HFF-Myc (cell line): ENCODE data around the gene MND1.

Experiments used
- DNase-seq: peaks from one replicate; pipeline ENCODE4 v3.0.0-alpha.2; 2011; ENCODE audit warnings: low read depth; ENCODE audit errors: extremely low read depth
- H3K4me3 ChIP-seq: replicated peaks from 2 replicates; pipeline ENCODE4 v1.5.1; 2011; ENCODE audit warnings: low read depth, mild to moderate bottlenecking, control low read depth, low read length
- CTCF ChIP-seq: IDR thresholded peaks from 2 replicates; pipeline ENCODE4 v1.5.1; 2012; ENCODE audit warnings: mild to moderate bottlenecking, low read depth, low read length, control low read depth; ENCODE audit errors: missing control alignments

The MND1 gene

DNA sequence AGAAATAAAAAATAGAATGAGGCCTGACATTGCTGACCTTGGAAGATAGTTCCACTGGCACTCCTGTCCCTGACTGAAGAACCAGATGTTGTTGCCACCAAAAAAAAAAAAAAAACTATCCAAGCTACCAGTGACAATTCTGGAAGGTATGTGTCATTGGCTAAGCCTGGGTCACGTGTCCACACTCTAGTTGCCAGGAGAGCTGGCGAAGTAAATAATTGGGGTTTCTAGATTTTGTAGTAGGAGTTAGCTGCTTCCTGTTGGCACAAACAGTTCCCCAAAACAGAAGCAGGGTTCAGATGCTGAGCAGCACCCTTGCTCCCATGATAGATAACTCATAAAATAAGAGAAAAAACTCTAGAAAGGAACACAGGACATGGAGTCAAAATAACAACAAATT, 20.5 kb downstream of the MND1 start:
- H3K4me3 ChIP-seq = no peak overlapping the region
- TF ChIP-seq CTCF = no peak
- DNase-seq = no peak

DNA sequence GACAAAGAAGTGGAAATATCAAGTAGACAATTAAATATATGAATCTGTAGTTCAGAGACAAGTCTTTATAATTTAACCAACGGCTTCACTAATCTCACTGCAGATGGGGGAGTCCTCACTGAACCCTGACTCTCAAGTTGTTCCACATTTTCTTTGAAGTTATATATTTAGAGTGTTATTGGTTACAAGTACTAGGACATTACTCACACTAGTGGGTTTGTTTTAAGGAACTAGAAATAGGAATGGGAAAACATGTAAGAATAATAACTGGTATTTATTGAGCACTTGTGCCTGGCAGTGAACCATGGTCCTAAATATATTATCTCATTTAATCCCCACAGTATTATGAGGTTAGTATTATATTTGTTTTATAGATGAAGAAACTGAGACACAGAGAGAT, 22.0 kb downstream of the MND1 start:
- no peak for DNase-seq
- TF ChIP-seq CTCF = no peak
- H3K4me3 ChIP-seq = no peak overlapping the region

- H3K4me3 ChIP-seq = no peak overlapping the region
These were observed 22.6 kb downstream of the MND1 start for GRCh38 chr4:153367092-153367491.

GRCh38 chr4:153369021-153369420, 24.5 kb downstream of the MND1 start:
- H3K4me3 ChIP-seq = no peak overlapping the region
- no peak for DNase-seq
- TF ChIP-seq CTCF = no peak

More at GRCh38 chr4:153367092-153367491, 22.6 kb downstream of the MND1 start:
- DNase-seq = no peak
- TF ChIP-seq CTCF = no peak

- no peak for TF ChIP-seq CTCF
- no peak overlapping the region for H3K4me3 ChIP-seq
- no peak for DNase-seq
These were observed 27.3 kb downstream of the MND1 start for GRCh38 chr4:153371701-153372234.

GRCh38 chr4:153372967-153373562, 28.6 kb downstream of the MND1 start:
- no peak overlapping the region for H3K4me3 ChIP-seq
- no peak for DNase-seq
- no peak for TF ChIP-seq CTCF

DNA sequence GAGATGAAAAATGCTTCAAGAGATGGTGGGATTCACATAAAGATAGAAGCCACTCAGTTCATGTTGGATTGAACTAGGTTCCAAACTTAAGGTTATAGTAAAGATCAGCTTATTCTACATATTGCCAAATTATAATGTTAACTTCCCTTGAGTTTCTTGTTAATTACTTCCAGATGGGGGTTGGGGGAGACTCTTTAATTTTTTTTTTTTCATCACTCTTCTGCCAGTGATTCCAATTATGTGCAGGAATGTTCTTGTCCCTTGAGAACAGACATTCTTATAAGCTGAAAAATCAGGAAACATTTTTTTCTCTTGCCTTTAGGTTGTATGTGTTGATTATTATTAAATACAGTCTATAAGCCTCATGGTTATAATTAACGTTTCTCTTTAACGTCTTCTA, 30.0 kb downstream of the MND1 start:
- DNase-seq = no peak
- no peak overlapping the region for H3K4me3 ChIP-seq
- TF ChIP-seq CTCF = no peak
